Stimulated activated CD4-positive, alpha-beta T cell treated with anti-CD3 and anti-CD28 coated beads, Interleukin-4, amount 100 ng/mL, for 48 hours (primary cell): ENCODE results near the gene RNU1-4.
"Not testable (repeated sequence)": the region's sequence is repeated elsewhere in the genome, so short reads cannot be mapped to it uniquely, and the experiment has no call there.

Experiments used
- DNase-seq, 2 donors: peaks; one replicate each; pipeline ENCODE4 v3.0.0-alpha.2; 2020; ENCODE audit warnings: low read depth in 2 of 2

RNU1-4 gene

GRCh38 chr1:16708704-16709103, 31.6 kb upstream of the RNU1-4 start:
- not testable (repeated sequence) for DNase-seq

DNA sequence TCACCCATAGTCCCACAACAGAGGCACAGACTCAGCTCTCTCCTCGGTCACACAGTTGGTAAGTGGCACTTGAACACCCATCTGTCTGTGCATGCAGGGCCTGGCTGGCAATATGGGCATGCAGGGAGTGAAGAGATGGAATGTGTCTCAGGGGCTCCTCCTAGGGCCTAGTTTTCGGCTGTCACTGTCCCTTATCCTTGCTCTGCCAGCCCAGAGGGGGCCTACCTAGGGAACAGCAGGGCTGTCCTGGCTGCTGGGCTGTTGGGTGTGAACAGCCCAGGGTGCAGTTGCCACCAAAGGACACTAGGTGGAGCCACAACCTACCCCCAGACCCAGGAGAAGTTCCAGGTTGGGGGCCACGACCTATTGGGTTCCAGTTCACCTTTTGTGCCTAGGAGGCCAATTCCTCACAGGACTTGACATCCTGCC, 30.6 kb upstream of the RNU1-4 start:
- DNase-seq: peak in 1 of 2 donors; percentile 28

GRCh38 chr1:16710618-16711017, 29.7 kb upstream of the RNU1-4 start:
- DNase-seq: not testable (repeated sequence)

GRCh38 chr1:16712131-16712530, 28.2 kb upstream of the RNU1-4 start:
- not testable (repeated sequence) for DNase-seq

GRCh38 chr1:16712582-16712981, 27.7 kb upstream of the RNU1-4 start:
- DNase-seq: not testable (repeated sequence)

GRCh38 chr1:16712984-16713383, 27.3 kb upstream of the RNU1-4 start:
- DNase-seq: not testable (repeated sequence)

GRCh38 chr1:16713480-16713879, 26.8 kb upstream of the RNU1-4 start:
- DNase-seq: not testable (repeated sequence)

GRCh38 chr1:16716691-16717335, 23.5 kb upstream of the RNU1-4 start:
- DNase-seq: no peak

GRCh38 chr1:16717336-16718098, 22.8 kb upstream of the RNU1-4 start:
- no peak for DNase-seq

- DNase-seq: not testable (repeated sequence)
These were observed 22.0 kb upstream of the RNU1-4 start for GRCh38 chr1:16718099-16718907.

DNA sequence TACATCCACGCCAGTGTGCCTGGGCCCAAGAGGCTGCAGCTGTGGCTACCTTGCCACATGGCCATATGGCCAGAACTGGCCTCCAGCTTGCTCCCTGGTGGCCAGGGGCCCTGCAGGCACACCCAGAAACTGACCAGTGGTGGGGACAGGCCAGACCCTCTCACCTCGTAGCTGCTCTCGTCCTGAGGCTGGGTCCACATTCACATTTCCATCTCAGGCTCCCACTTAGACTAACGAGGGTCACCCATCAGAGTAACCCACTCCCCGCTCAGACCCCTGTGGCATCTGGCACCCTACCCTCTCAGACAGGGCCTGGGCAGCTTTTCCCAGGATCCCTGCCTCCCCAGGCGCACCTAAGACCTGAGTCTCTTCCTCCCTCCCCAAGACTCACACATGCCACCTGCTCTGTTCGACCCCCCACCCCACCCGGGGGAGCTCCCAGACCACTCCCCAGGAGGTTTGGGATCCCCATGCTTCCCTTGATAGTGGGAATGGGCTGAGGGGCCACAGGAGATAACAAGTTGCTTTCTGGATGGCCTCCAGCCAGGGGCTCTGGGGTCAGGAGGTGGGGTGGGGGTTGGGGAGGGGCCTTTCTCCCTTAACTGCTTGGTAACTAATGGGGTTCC, 21.3 kb upstream of the RNU1-4 start:
- DNase-seq: no peak

DNA sequence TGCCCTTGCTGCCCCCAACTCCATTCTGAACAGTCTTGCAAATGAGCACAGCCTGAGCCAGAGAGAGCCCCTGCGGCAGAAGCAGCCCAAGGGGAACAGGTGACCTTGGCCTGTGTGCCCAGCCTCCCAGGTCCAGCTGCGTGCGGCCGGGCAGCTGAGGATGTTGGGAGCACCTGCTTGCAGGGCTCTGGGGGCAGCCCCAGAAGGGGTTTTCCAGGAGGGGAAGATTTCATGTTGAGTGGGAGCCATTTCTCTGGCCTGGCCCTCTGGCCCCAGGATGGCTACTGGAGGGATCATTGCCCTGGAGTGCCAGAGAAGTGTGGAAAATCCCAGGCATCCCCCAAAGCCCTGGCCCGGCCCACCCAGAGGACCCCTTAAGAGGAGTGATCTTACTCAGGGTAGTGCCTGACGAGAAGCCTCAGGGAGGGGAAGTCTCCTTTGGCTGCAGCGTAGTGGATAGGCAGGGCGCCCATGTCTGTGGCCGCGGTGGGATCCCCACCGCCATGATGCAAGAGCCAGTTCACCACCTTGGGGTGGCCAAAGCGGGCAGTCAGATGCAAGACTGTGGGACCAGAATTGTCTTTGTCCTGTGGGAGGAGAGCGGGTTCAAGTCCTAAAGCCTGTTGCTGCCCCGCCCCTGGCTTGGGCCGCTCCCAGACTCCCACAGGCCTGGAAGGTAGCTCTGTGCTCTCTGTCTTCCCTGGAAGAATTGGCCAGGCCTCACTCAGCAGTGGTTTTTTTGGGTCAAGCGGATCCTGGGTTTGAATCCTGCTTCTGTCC, 20.6 kb upstream of the RNU1-4 start:
- DNase-seq: no peak

DNA sequence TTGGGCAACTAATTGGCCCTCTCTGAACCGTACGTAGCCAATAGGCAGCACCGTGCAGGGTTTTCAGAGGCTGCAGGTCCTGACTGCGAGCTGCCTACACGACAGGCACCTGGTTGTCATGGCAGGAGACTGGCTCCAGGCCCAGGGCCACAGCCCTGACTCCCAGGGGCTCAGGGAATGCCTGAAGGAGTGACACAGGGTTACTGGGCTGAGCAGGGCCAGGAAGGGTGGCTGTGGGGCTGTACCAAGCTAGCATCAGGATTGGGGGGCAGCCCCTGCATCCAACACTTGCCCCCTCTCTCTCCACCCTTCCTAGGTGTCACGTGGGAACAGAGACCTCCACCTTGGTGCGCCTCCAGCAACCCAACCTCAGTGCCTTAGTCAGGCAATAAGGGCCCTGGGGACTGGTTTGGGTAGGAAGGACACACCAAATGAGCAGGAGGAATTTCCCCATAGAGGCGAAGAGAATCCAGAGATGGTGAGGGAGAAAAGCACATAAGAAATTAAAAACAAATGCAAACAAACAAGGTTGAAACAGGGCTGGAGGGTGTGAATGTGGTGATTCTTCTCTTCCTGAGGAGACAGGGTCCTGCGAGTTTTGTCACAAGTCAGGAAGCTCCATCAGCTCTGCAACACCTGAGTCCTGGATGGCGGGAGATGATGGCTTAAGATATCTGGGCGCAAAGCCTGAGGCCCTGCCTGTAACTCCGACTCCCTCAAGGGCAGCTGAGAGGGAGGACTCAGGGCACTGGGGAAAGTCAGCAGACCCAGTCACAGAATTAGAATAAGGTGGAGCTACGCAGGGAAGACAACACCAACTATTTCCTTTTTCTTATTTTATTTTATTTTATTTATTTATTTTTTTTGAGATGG, 19.7 kb upstream of the RNU1-4 start:
- DNase-seq: no peak

DNA sequence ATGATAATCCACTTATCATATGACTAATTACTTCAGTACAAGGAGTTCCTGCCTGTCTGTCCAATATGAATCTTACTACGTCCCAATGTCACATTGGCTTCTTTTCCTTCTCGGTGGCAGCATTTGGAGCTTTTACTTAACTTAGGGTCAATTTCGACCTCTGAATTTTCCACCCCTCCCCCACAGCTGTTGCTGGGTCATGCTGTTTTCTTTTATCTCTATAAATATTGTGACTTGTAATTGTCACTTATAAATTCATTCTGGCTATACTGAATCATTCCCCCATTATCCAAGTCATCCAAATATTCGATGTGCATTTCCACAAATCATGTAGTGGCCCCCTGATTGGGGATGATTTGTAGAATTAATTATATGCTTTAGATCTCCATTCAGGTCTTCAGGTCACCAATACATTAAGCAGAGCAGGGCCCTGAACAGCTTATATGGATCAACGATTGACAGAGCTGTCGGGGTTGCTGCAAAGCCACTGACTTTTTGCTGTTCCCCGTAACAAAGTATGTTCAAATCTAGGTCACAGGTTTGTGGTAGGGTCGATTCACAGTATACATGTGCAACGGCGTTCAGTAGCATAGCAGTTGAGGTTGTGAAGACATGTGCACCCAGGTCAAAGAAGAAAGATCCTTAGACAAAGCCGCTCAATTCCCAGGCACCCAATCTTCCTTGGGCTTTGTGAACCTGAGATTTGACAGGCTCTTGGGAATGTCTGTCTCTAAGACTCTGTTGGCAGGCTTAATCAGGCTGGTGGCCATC, 18.3 kb upstream of the RNU1-4 start:
- DNase-seq: no peak

- no peak for DNase-seq
These were observed 15.4 kb upstream of the RNU1-4 start for GRCh38 chr1:16724718-16725438.

- not testable (repeated sequence) for DNase-seq
These were observed 14.7 kb upstream of the RNU1-4 start for GRCh38 chr1:16725439-16726245.

DNA sequence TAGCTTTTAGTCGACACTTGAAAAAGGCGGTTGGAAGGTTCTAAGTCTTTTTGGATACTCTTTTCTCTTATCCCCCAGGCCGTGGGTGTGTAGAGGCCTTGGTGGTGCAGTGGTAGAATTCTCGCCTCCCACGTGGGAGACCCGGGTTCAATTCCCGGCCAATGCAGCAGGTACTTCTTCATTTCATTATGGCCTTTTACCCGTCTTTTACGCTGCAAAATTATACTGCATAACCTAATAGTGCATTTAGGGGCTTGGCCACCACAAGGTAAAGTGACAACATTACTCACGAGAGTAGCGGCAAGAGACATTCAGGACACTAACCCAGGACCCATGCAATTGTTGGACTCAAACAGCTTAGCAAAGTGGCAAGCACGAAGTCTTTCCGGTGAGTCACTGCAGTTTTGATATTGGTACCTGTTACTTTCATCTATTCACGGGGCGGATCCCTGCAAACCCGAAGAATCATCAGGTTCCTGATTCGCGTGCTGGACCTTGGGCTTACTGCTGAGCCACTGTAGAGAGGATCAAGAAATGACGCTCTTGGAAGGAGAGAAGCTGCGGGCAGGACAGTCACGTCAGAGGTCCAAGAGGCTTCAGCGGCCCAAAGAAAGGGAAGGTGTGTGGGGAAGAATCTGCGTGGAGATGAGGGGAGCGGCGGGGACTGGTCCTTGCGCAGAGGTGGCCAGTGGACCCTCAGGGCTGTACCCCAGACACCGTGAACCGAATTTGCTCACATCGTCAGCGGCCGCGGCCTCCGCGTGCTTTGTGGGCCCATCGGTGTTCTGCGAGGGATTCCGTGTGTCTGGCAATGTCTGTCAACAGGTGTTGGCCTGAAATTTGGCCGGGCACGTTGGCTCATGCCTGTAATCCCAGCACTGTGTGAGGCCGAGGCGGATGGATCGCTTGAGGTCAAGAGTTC, 12.9 kb upstream of the RNU1-4 start:
- DNase-seq: peak; percentile 54 to 82
